H54 (cell line): ENCODE data around the gene FAM107B.

Experiments
- DNase-seq: peaks from one replicate; pipeline ENCODE4 v3.0.0; 2011; ENCODE audit warnings: low spot score, mixed read lengths; ENCODE audit not compliant: insufficient read length
- FAIRE-seq: peaks from 3 replicates; lab custom pipeline; 2011; peaks lifted over from hg19 to GRCh38; lab: Jason Lieb, UNC
- POLR2A ChIP-seq: IDR thresholded peaks from 2 replicates; pipeline ENCODE4 v1.6.1; 2011; ENCODE audit warnings: low read depth, mild to moderate bottlenecking, low read length

Gene FAM107B

GRCh38 chr10:14616465-14616864 is 158.2 kb downstream of the FAM107B start:
- no peak for TF ChIP-seq POLR2A
- DNase-seq = no peak
- FAIRE-seq = no peak

- FAIRE-seq (no peak), DNase-seq (no peak)
- no peak for TF ChIP-seq POLR2A
These were observed 161.1 kb downstream of the FAM107B start for GRCh38 chr10:14613588-14613920.

GRCh38 chr10:14612873-14613587 is 161.7 kb downstream of the FAM107B start:
- no peak for FAIRE-seq
- TF ChIP-seq POLR2A = no peak
- no peak for DNase-seq

GRCh38 chr10:14611968-14612693 is 162.6 kb downstream of the FAM107B start:
- FAIRE-seq (no peak), DNase-seq (no peak)

GRCh38 chr10:14609178-14609577 is 165.5 kb downstream of the FAM107B start:
- TF ChIP-seq POLR2A = no peak
- DNase-seq (no peak), FAIRE-seq (no peak)

More at GRCh38 chr10:14611968-14612693, 162.6 kb downstream of the FAM107B start:
- no peak for TF ChIP-seq POLR2A

GRCh38 chr10:14608381-14609001 is 166.2 kb downstream of the FAM107B start:
- TF ChIP-seq POLR2A = no peak
- no peak for DNase-seq
- no peak for FAIRE-seq

- FAIRE-seq (no peak), DNase-seq (no peak)
- TF ChIP-seq POLR2A = no peak
These were observed 168.1 kb downstream of the FAM107B start for GRCh38 chr10:14606633-14607032.

GRCh38 chr10:14605231-14605925 is 169.3 kb downstream of the FAM107B start:
- TF ChIP-seq POLR2A = no peak
- DNase-seq (peak; percentile 15), FAIRE-seq (no peak)

GRCh38 chr10:14604181-14605142 is 170.2 kb downstream of the FAM107B start:
- peak; percentile 63 for DNase-seq
- TF ChIP-seq POLR2A = peak; percentile 76
- FAIRE-seq = no peak

- FAIRE-seq (no peak), DNase-seq (no peak)
- no peak for TF ChIP-seq POLR2A
These were observed 171.1 kb downstream of the FAM107B start for GRCh38 chr10:14603534-14604102.

GRCh38 chr10:14602807-14603533 is 171.7 kb downstream of the FAM107B start:
- FAIRE-seq = no peak
- TF ChIP-seq POLR2A = no peak
- DNase-seq = no peak
